A673 (cell line): ENCODE measurements around the gene ALLC. TPM values are rescaled to one million over a fixed set of nuclear protein-coding genes. Genes with fewer than 3 reads are reported as not detected.

Experiments used
- BruUV-seq: library from RNA; stranded (reverse); fragments of 400-500 nt; replicated peaks from 2 replicates; lab custom pipeline; 2021; lab: Mats Ljungman, UMichigan
- CTCF ChIA-PET: fragments of 300-600 bp; sonication (Branson Sonifier 250); formaldehyde crosslinking; loops from one replicate; lab custom pipeline; 2022; ENCODE audit warnings: antibody characterized with exemption; lab: Charles Lee
- POLR2A ChIA-PET: fragments of 300-600 bp; sonication (Branson Sonifier 250); formaldehyde crosslinking; loops from one replicate; lab custom pipeline; 2022; ENCODE audit warnings: antibody characterized with exemption; ENCODE audit not compliant: low non-redundant PET; lab: Charles Lee
- DNase-seq: peaks from one replicate; pipeline ENCODE4 v3.0.0-alpha.2; 2015; ENCODE audit warnings: low spot score
- H3K27ac ChIP-seq: fragments of 200-600 bp; sonication (generic); 2 replicates; pipeline ENCODE4 v1.5.1; 2016; ENCODE audit warnings: mixed run types, low read depth, mild to moderate bottlenecking, mixed read lengths, antibody characterized with exemption, low read length; ENCODE audit not compliant: poor library complexity, severe bottlenecking
- H3K27me3 ChIP-seq: fragments of 200-600 bp; sonication (generic); replicated peaks from 2 replicates; pipeline ENCODE4 v1.6.1; 2017; ENCODE audit warnings: mixed run types, low read depth, mild to moderate bottlenecking, mixed read lengths, antibody characterized with exemption, low read length; ENCODE audit not compliant: insufficient read depth, poor library complexity
- H3K36me3 ChIP-seq: fragments of 200-600 bp; sonication (generic); 2 replicates; pipeline ENCODE4 v1.6.1; 2016; ENCODE audit warnings: mixed run types, mild to moderate bottlenecking, mixed read lengths, antibody characterized with exemption, low read length; ENCODE audit not compliant: insufficient read depth, poor library complexity, severe bottlenecking
- H3K4me1 ChIP-seq: fragments of 200-600 bp; sonication (generic); 2 replicates; pipeline ENCODE4 v1.6.1; 2017; ENCODE audit warnings: mixed run types, mild to moderate bottlenecking, mixed read lengths, antibody characterized with exemption, low read length; ENCODE audit not compliant: insufficient read depth, poor library complexity, severe bottlenecking
- H3K4me3 ChIP-seq: fragments of 200-600 bp; sonication (generic); 2 replicates; pipeline ENCODE4 v1.5.1; 2016; ENCODE audit warnings: low read depth, mixed run types, mild to moderate bottlenecking, mixed read lengths, low read length; ENCODE audit not compliant: poor library complexity, severe bottlenecking
- H3K9me3 ChIP-seq: fragments of 200-600 bp; sonication (generic); 2 replicates; pipeline ENCODE4 v1.6.1; 2016; ENCODE audit warnings: mixed run types, low read depth, mild to moderate bottlenecking, mixed read lengths, antibody characterized with exemption, low read length; ENCODE audit not compliant: poor library complexity, severe bottlenecking
- EZH2 ChIP-seq: fragments of 200-600 bp; sonication (generic); IDR thresholded peaks from 2 replicates; pipeline ENCODE4 v1.6.1; 2017; ENCODE audit warnings: borderline replicate concordance, low read depth, mild to moderate bottlenecking, mixed read lengths, antibody characterized with exemption, low read length; ENCODE audit not compliant: poor library complexity, severe bottlenecking
- intact Hi-C: fragments of 100-400 bp; cut with micrococcal nuclease; formaldehyde crosslinking; loops from one replicate; pipeline ENCODE4 v1.10.0; 2022; ENCODE audit not compliant: unreplicated experiment
- total RNA-seq: library from RNA; stranded (reverse); gene quantifications from 2 replicates; pipeline ENCODE4 v1.2.3, GENCODE V29; 2021
- TF ChIP-seq, protein P1 (sequence below): fragments of 300-800, 200-600 bp; sonication (generic); conservative IDR thresholded peaks from 2 replicates; pipeline ENCODE4 v1.5.1; 2017; ENCODE audit warnings: low read depth, mild to moderate bottlenecking, antibody characterized with exemption, low read length, moderate library complexity, mixed read lengths

The ALLC gene
- total RNA-seq, 1 experiment from 2014 or later, result not detected

GRCh38 chr2:3736112-3736511 lies 78.1 kb downstream of the ALLC start:
- Histone ChIP-seq H3K36me3 (no peaks in the 10 kb centered on the region), H3K4me3 (no peak overlapping the region), H3K27me3 (no peaks in the 10 kb centered on the region), H3K4me1 (peaks cover 12% of the 10 kb centered on the region), H3K27ac (no peak overlapping the region), H3K9me3 (no peaks in the 10 kb centered on the region)
- no peak for TF ChIP-seq EZH2
- TF ChIP-seq, protein P1, sequence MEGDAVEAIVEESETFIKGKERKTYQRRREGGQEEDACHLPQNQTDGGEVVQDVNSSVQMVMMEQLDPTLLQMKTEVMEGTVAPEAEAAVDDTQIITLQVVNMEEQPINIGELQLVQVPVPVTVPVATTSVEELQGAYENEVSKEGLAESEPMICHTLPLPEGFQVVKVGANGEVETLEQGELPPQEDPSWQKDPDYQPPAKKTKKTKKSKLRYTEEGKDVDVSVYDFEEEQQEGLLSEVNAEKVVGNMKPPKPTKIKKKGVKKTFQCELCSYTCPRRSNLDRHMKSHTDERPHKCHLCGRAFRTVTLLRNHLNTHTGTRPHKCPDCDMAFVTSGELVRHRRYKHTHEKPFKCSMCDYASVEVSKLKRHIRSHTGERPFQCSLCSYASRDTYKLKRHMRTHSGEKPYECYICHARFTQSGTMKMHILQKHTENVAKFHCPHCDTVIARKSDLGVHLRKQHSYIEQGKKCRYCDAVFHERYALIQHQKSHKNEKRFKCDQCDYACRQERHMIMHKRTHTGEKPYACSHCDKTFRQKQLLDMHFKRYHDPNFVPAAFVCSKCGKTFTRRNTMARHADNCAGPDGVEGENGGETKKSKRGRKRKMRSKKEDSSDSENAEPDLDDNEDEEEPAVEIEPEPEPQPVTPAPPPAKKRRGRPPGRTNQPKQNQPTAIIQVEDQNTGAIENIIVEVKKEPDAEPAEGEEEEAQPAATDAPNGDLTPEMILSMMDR, result no peak
- ChIA-PET CTCF (no interaction called here), POLR2A (no interaction called here)
- intact Hi-C loops, result loop anchor here (10.0 kb wide), 2 partner anchors 1019 to 1959 kb away; partner anchors contain the start of gene SOX11
- BruUV-seq, result no TSS peak
- DNase-seq, result no peak

DNA sequence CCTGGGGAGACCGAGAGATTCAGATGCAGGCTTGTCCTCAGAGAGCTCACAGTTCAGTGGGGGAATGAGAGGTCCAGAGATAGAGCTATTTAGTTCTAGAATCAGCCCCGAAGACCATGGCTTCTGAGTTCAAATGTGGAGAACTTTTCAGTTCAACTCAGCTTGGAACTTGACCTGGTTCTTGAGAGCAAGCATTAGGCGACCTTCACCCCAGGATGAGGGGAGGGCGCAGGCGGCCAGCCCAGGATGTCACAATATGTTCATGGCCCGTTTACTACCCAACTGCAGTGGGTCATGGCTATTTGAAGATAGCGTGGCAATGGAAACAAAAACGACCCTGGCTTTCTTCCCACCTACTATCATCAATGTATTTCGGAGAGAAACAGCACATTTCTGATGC lies 79.1 kb downstream of the ALLC start:
- DNase-seq, result no peak
- BruUV-seq, result no TSS peak
- Histone ChIP-seq H3K27me3 (no peaks in the 10 kb centered on the region), H3K4me3 (no peak overlapping the region), H3K4me1 (peaks cover 18% of the 10 kb centered on the region), H3K27ac (no peak overlapping the region), H3K36me3 (no peaks in the 10 kb centered on the region), H3K9me3 (no peaks in the 10 kb centered on the region)
- ChIA-PET CTCF (no interaction called here), POLR2A (no interaction called here)
- no peak for TF ChIP-seq EZH2
- TF ChIP-seq, protein P1, result no peak
- intact Hi-C loops, result loop anchor here (10.0 kb wide), 2 partner anchors 1018 to 1958 kb away; partner anchors contain the start of gene SOX11

GRCh38 chr2:3738454-3738853 lies 80.5 kb downstream of the ALLC start:
- no peak overlapping the region for H3K4me3 ChIP-seq
- BruUV-seq, result no TSS peak
- TF ChIP-seq, protein P1, result peak; percentile 70
- no peak for TF ChIP-seq EZH2
- H3K36me3 ChIP-seq, result no peaks in the 10 kb centered on the region
- no peak overlapping the region for H3K27ac ChIP-seq
- H3K9me3 ChIP-seq, result no peaks in the 10 kb centered on the region
- DNase-seq, result peak; percentile 85
- CTCF ChIA-PET, result interaction anchor here (0.5 to 0.7 kb wide), 5 partner anchors 10 to 412 kb away, joined by 3 to 14 read pairs (median 5); no protein-coding TSS in a partner anchor
- POLR2A ChIA-PET, result interaction anchor here (0.6 kb wide), 1 partner anchor 846 kb away, joined by 13 read pairs; no protein-coding TSS in a partner anchor
- H3K4me1 ChIP-seq, result peaks cover 18% of the 10 kb centered on the region
- H3K27me3 ChIP-seq, result no peaks in the 10 kb centered on the region
- intact Hi-C loops, result loop anchor here (2.0 to 10.0 kb wide), 3 partner anchors 42 to 1956 kb away; partner anchors contain the start of gene SOX11
